Measurements from ENCODE around the gene CCL24.
"Not testable (repeated sequence)": the region's sequence is repeated elsewhere in the genome, so short reads cannot be mapped to it uniquely, and the experiment has no call there.

Gene CCL24

GRCh38 chr7:75779516-75779915 is 34.1 kb downstream of the CCL24 start:
- not testable (repeated sequence) for DNase-seq

DNA sequence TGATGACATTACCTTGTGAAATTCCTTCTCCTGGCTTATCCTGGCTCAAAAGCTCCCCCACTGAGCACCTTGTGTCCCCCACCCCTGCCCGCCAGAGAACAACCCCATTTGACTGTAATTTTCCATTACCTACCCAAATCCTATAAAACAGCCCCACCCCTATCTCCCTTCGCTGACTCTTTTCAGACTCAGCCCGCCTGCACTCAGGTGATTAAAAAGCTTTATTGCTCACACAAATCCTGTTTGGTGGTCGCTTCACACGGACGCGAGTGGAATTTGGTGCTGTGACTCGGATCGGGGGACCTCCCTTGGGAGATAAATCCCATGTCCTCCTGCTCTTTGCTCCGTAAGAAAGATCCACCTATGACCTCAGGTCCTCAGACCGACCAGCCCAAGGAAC is 34.6 kb downstream of the CCL24 start:
- not testable (repeated sequence) for DNase-seq

GRCh38 chr7:75776295-75776971 is 37.2 kb downstream of the CCL24 start:
- DNase-seq, result no peak

- not testable (repeated sequence) for DNase-seq
These were observed 39.6 kb downstream of the CCL24 start for GRCh38 chr7:75773958-75774357.

- no peak for DNase-seq
These were observed 41.2 kb downstream of the CCL24 start, which contains the start of gene CCL26 for GRCh38 chr7:75772081-75773077. TSS of gene CCL26 (minus strand) at chr7:75772211. CDS start at chr7:75772176, 35 bp downstream.

DNA sequence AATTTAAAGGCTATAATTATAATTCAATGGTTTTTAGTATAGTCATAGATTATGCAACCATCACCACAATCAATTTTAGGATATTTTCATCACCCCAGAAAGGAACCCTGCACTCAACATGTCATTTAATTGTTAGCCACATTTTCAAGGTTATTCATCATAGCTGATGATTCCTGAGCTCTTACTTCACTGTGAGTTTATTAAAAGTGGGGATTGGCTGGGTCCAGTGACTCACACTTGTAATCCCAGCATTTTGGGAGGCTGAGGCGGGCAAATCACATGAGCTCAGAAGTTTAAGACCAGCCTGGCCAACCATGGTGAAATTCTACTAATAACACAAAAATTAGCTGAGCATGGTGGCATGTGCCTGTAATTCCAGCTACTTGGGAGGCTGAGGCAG is 42.4 kb downstream of the CCL24 start:
- DNase-seq, result no peak

DNA sequence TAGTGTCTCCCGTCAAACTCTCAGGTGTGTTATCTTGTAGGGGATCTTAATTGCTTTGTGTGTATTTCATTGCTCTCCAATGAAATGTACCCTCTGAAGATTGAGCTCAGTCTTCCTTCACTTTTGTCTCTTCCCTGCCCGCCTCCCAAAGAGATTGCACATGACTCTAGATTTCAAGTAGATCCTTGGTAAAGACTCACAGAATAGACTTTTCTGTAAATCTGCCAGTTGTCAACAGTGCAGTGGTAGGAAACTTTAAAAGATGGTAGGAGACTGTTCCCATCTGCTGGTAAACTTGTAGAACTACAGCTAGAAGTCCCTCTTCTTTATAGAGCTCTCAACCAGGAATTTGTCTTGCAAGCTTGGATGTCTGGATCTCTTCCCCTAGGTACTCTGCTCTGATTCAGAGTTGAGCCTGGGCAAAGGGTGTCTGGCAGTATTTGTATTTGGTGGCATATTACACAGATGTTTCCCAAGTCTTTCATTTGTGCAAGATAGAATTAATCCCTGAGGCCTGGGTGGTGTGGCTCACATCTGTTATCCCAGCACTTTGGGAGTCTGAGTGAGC is 51.2 kb downstream of the CCL24 start:
- peak; percentile 48 for DNase-seq

- DNase-seq, result not testable (repeated sequence)
These were observed 51.8 kb downstream of the CCL24 start for GRCh38 chr7:75761801-75762200.
